HL-60 (cell line): ENCODE results near the gene CHRNA9.
A peak's percentile ranks its signal among the peaks of the same experiment; 100 is the strongest.

Experiments
- DNase-seq, 2 experiments: peaks; one replicate each; pipeline ENCODE4 v3.0.0-alpha.2; 2010 to 2020; ENCODE audit warnings: low read depth in 1 of 2, low spot score in 1 of 2
- H3K27ac ChIP-seq: fragments of 250-450 bp; sonication (Bioruptor Pico); replicated peaks from 2 replicates; pipeline ENCODE4 v1.5.1; 2020; ENCODE audit warnings: mild to moderate bottlenecking, moderate library complexity
- H3K27me3 ChIP-seq: fragments of 250-450 bp; sonication (Bioruptor Pico); 2 replicates; pipeline ENCODE4 v1.5.1; 2021; ENCODE audit warnings: mild to moderate bottlenecking, moderate library complexity; ENCODE audit not compliant: insufficient read depth, poor library complexity, severe bottlenecking
- H3K4me3 ChIP-seq: replicated peaks from 2 replicates; pipeline ENCODE4 v1.5.1; 2011; ENCODE audit warnings: mild to moderate bottlenecking, control low read depth, low read length; ENCODE audit not compliant: insufficient read depth
- GABPA ChIP-seq: IDR thresholded peaks from 2 replicates; pipeline ENCODE4 v1.6.1; 2012; ENCODE audit warnings: low read depth
- POLR2AphosphoS5 ChIP-seq: IDR thresholded peaks from 2 replicates; pipeline ENCODE4 v1.6.1; 2012; ENCODE audit warnings: low read depth
- REST ChIP-seq: IDR thresholded peaks from 2 replicates; pipeline ENCODE4 v1.6.1; 2012; ENCODE audit warnings: low read depth; ENCODE audit not compliant: insufficient replicate concordance
- SPI1 ChIP-seq: IDR thresholded peaks from 2 replicates; pipeline ENCODE4 v1.6.1; 2012; ENCODE audit warnings: low read depth, mild to moderate bottlenecking, borderline replicate concordance
- TF ChIP-seq, protein P1 (sequence below): IDR thresholded peaks from one replicate; pipeline ENCODE4 v1.5.1; 2011; ENCODE audit warnings: low read length, control low read depth, inconsistent platforms; ENCODE audit not compliant: insufficient read depth

Gene CHRNA9

GRCh38 chr4:40377512-40378365 is 42.6 kb downstream of the CHRNA9 start:
- TF ChIP-seq REST, result no peak
- TF ChIP-seq, protein P1, sequence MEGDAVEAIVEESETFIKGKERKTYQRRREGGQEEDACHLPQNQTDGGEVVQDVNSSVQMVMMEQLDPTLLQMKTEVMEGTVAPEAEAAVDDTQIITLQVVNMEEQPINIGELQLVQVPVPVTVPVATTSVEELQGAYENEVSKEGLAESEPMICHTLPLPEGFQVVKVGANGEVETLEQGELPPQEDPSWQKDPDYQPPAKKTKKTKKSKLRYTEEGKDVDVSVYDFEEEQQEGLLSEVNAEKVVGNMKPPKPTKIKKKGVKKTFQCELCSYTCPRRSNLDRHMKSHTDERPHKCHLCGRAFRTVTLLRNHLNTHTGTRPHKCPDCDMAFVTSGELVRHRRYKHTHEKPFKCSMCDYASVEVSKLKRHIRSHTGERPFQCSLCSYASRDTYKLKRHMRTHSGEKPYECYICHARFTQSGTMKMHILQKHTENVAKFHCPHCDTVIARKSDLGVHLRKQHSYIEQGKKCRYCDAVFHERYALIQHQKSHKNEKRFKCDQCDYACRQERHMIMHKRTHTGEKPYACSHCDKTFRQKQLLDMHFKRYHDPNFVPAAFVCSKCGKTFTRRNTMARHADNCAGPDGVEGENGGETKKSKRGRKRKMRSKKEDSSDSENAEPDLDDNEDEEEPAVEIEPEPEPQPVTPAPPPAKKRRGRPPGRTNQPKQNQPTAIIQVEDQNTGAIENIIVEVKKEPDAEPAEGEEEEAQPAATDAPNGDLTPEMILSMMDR, result no peak
- TF ChIP-seq GABPA, result no peak
- TF ChIP-seq POLR2AphosphoS5, result no peak
- no peak for TF ChIP-seq SPI1
- H3K4me3 ChIP-seq, result no peak overlapping the region
- H3K27ac ChIP-seq, result 0 out of 2 replicates have a peak overlapping the region, but pooled peaks have one; percentile 8
- H3K27me3 ChIP-seq, result no peaks in the 10 kb centered on the region
- peak; percentile 10 to 24 for DNase-seq

- TF ChIP-seq SPI1 (no peak), GABPA (no peak)
- DNase-seq, result no peak
- H3K27me3 ChIP-seq, result no peaks in the 10 kb centered on the region
- H3K27ac ChIP-seq, result no peak overlapping the region
- no peak overlapping the region for H3K4me3 ChIP-seq
Observed at GRCh38 chr4:40378619-40379018, 43.5 kb downstream of the CHRNA9 start.

DNA sequence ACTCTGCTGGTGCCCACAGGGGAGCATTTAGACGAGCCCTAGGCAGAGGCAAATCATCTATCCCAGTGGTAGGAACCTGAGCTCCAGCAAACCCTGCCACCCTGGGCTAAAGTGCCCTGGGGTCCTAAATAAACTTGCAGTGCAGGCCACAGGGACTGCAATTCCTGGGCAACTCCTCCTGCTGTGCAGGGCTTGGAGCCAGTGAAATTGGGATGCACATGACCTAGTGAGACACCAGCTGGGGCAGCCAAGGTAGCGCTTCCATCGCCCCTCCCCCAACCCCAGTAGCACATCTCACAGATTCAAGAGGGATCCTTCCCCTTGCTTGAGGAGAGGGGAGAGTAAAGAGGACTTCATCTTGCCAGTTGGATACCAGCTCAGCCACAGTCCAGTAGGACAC is 44.1 kb downstream of the CHRNA9 start:
- Histone ChIP-seq H3K27ac (no peak overlapping the region), H3K27me3 (no peaks in the 10 kb centered on the region), H3K4me3 (no peak overlapping the region)
- TF ChIP-seq, protein P1, result no peak
- no peak for TF ChIP-seq SPI1
- TF ChIP-seq GABPA, result no peak
- no peak for TF ChIP-seq POLR2AphosphoS5
- TF ChIP-seq REST, result no peak
- DNase-seq, result no peak

- no peak for DNase-seq
- no peak overlapping the region for H3K4me3 ChIP-seq
- no peak for TF ChIP-seq GABPA
- TF ChIP-seq SPI1, result no peak
- TF ChIP-seq, protein P1, result no peak
- TF ChIP-seq REST, result no peak
- TF ChIP-seq POLR2AphosphoS5, result no peak
- H3K27me3 ChIP-seq, result no peaks in the 10 kb centered on the region
- H3K27ac ChIP-seq, result no peak overlapping the region
Observed at GRCh38 chr4:40380647-40381046, 45.5 kb downstream of the CHRNA9 start.
